GM12872 (cell line): ENCODE measurements around the gene DLGAP5.

Experiments used
- TF ChIP-seq, protein P1 (sequence below): IDR thresholded peaks from 3 replicates; pipeline ENCODE4 v1.5.1; 2011; ENCODE audit warnings: low read depth, mild to moderate bottlenecking, low read length, moderate library complexity; ENCODE audit not compliant: insufficient read depth

The DLGAP5 gene

DNA sequence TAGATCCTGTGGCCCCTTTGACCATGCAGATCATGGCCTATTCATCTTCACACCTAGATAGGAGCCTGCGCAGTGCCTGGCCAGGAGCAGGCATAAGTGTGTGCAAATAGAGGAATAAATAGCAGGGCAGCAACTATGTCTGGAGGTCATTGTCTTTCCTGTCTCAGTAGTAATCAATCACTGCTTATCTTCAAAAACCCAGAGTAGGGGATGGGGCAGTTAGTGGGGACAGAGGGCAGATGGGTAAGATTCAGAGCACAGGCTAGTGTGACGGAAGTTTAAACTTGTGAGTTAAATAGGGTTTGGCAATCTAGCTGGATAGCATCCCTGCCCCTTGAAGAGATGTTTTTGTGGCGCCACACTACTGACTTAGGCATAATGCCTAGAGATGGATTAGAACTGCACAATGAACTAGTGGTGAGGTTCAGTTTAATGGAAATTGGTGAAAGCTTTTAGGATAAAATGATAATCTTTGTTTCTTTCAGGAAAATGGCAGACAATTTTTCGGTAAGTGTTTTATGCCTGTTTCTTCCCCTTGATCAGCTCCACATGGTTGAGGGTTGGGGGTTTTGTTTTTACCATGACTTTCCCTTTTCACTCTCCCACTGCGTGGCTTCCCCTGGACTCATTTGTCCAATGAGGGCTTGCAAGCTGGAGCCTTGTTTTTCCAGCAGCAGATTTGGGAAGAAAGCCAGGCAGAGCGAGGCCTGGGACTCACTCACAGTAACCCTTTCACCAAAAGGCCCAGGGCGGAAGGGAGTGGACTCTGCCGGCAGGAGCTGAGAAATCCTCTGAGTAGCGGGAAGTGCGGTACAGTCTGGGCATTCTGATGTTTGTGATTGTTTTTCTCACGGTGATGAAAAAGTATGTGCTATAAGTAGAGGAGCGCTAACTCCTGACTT lies 54.2 kb downstream of the DLGAP5 start:
- TF ChIP-seq, protein P1, sequence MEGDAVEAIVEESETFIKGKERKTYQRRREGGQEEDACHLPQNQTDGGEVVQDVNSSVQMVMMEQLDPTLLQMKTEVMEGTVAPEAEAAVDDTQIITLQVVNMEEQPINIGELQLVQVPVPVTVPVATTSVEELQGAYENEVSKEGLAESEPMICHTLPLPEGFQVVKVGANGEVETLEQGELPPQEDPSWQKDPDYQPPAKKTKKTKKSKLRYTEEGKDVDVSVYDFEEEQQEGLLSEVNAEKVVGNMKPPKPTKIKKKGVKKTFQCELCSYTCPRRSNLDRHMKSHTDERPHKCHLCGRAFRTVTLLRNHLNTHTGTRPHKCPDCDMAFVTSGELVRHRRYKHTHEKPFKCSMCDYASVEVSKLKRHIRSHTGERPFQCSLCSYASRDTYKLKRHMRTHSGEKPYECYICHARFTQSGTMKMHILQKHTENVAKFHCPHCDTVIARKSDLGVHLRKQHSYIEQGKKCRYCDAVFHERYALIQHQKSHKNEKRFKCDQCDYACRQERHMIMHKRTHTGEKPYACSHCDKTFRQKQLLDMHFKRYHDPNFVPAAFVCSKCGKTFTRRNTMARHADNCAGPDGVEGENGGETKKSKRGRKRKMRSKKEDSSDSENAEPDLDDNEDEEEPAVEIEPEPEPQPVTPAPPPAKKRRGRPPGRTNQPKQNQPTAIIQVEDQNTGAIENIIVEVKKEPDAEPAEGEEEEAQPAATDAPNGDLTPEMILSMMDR, result no peak

- TF ChIP-seq, protein P1, result no peak
Measured at GRCh38 chr14:55136241-55136640, 55.1 kb downstream of the DLGAP5 start.

- TF ChIP-seq, protein P1, result 0 out of 3 replicates have a peak, but pooled peaks have one; percentile 13
Measured at GRCh38 chr14:55133416-55133815, 58.0 kb downstream of the DLGAP5 start.

- TF ChIP-seq, protein P1, result peak; percentile 25; the same call in 1 of the 3 replicates
Measured at GRCh38 chr14:55131370-55132137, 59.8 kb downstream of the DLGAP5 start.

- TF ChIP-seq, protein P1, result no peak
Measured at GRCh38 chr14:55130196-55130550, 61.2 kb downstream of the DLGAP5 start.

- TF ChIP-seq, protein P1, result no peak
Measured at GRCh38 chr14:55129428-55130195, 61.8 kb downstream of the DLGAP5 start.

DNA sequence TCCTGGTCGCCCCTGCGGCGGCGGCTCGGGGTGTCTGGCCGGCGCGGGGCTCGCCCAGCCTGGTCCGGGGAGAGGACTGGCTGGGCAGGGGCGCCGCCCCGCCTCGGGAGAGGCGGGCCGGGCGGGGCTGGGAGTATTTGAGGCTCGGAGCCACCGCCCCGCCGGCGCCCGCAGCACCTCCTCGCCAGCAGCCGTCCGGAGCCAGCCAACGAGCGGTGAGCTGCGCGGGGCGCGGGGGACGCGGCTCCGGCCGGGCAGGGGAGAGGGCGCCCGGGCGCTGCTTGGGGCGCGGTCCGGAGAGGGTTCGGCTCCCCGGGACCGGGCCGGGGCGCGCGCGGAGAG lies 62.3 kb downstream of the DLGAP5 start, which contains the start of gene LGALS3:
TSS of gene LGALS3 (plus strand) at position 167 of the 342 bp plus-strand sequence. CDS start 8,122 bp downstream, outside the sequence.
- TF ChIP-seq, protein P1, result no peak
